B cell (primary cell): ENCODE data around the gene MYOF. TPM values are rescaled to one million over a fixed set of nuclear protein-coding genes. Genes with fewer than 3 reads are reported as not detected.

ENCODE experiments used
- ATAC-seq: fragments of 200-7000 bp; cut with Tn5 transposase; one replicate; pipeline ENCODE4 v1.10.0; 2021; ENCODE audit warnings: low read depth, mild to moderate bottlenecking, moderate number of reproducible peaks, moderate library complexity
- CTCF ChIA-PET: fragments of 350-600 bp; sonication (Branson Sonifier 250); formaldehyde crosslinking; loops from one replicate; lab custom pipeline; 2021; ENCODE audit warnings: antibody characterized with exemption, inconsistent platforms; lab: Charles Lee
- POLR2A ChIA-PET: fragments of 350-600 bp; sonication (Branson Sonifier 250); formaldehyde crosslinking; loops from one replicate; lab custom pipeline; 2021; ENCODE audit warnings: antibody characterized with exemption; lab: Charles Lee
- DNase-seq: peaks from one replicate; pipeline ENCODE4 v3.0.0; 2013
- H2AFZ ChIP-seq: 2 replicates; pipeline ENCODE4 v1.6.1; 2012; ENCODE audit warnings: mild to moderate bottlenecking, low read depth, low read length; ENCODE audit not compliant: insufficient read depth, poor library complexity, severe bottlenecking
- H3K27ac ChIP-seq, 2 donors: 1 replicate in 1 of 2; 2 replicates in 1 of 2; pipeline ENCODE4 v1.5.1; 2012 to 2013; ENCODE audit warnings: low read length in 2 of 2, mild to moderate bottlenecking in 2 of 2, moderate library complexity in 1 of 2
- H3K27me3 ChIP-seq, 4 experiments: fragments of 200-600 bp in 1 of 4; sonication (generic) in 1 of 4; replicated peaks in 1 of 4; 1 replicate in 2 of 4; 2 replicates in 2 of 4; pipeline versions ENCODE4 v1.6.1 to v1.7.0; 2013 to 2016; ENCODE audit warnings: low read length in 3 of 4, mild to moderate bottlenecking in 2 of 4, mixed read lengths in 1 of 4, moderate library complexity in 1 of 4; ENCODE audit not compliant: insufficient read depth in 4 of 4, control insufficient read depth in 3 of 4; ENCODE audit errors: control extremely low read depth in 1 of 4
- H3K36me3 ChIP-seq, 2 experiments: replicated peaks in 1 of 2; 1 replicate in 1 of 2; 2 replicates in 1 of 2; pipeline versions ENCODE4 v1.6.1 to v1.7.1; 2013; ENCODE audit warnings: low read length in 1 of 2; ENCODE audit not compliant: insufficient read depth in 2 of 2, control insufficient read depth in 1 of 2; ENCODE audit errors: control extremely low read depth in 1 of 2, extremely low read depth in 1 of 2
- H3K4me1 ChIP-seq, 2 donors: fragments of 200-600 bp in 1 of 2; sonication (generic) in 1 of 2; 1 replicate in 1 of 2; 2 replicates in 1 of 2; pipeline versions ENCODE4 v1.5.1 to v1.6.1; 2013 to 2017; ENCODE audit warnings: low read length in 2 of 2; ENCODE audit not compliant: control insufficient read depth in 2 of 2, insufficient read depth in 2 of 2
- H3K4me2 ChIP-seq: replicated peaks from 2 replicates; pipeline ENCODE3; 2012; ENCODE audit warnings: mild to moderate bottlenecking, low read depth, low read length; ENCODE audit not compliant: poor library complexity, severe bottlenecking
- H3K4me3 ChIP-seq, 5 experiments: fragments of 200-600 bp in 1 of 5; sonication (generic) in 1 of 5; 1 replicate in 3 of 5; 2 replicates in 2 of 5; pipeline versions ENCODE4 v1.5.1 to v1.7.0; 2011 to 2016; ENCODE audit warnings: low read length in 4 of 5, mild to moderate bottlenecking in 4 of 5, low read depth in 2 of 5, control low read depth in 1 of 5, moderate library complexity in 1 of 5; ENCODE audit not compliant: insufficient read depth in 1 of 5; ENCODE audit errors: control extremely low read depth in 1 of 5, extremely low read depth in 1 of 5
- H3K79me2 ChIP-seq: fragments of 200-600 bp; sonication (generic); one replicate; pipeline ENCODE4 v1.6.0; 2016; ENCODE audit warnings: low read length; ENCODE audit not compliant: control insufficient read depth, insufficient read depth
- H3K9ac ChIP-seq: fragments of 200-600 bp; sonication (generic); 2 replicates; pipeline ENCODE4 v1.6.1; 2017; ENCODE audit warnings: mild to moderate bottlenecking, low read length, moderate library complexity
- H3K9me3 ChIP-seq, 3 donors: one replicate each; pipeline versions ENCODE4 v1.6.1 to v1.7.1; 2013; ENCODE audit warnings: low read length in 2 of 3; ENCODE audit not compliant: control insufficient read depth in 2 of 3, insufficient read depth in 1 of 3; ENCODE audit errors: control extremely low read depth in 1 of 3
- H4K20me1 ChIP-seq: 2 replicates; pipeline ENCODE4 v1.6.0; 2012; ENCODE audit warnings: mild to moderate bottlenecking, low read length; ENCODE audit not compliant: insufficient read depth, control insufficient read depth, poor library complexity, severe bottlenecking
- H3K27ac Mint-ChIP-seq: one replicate; pipeline ENCODE4 v1.8.0; 2021; ENCODE audit warnings: mixed read lengths
- H3K27me3 Mint-ChIP-seq: one replicate; pipeline ENCODE4 v1.8.0; 2021; ENCODE audit warnings: mixed read lengths
- H3K4me1 Mint-ChIP-seq: one replicate; pipeline ENCODE4 v1.8.0; 2021; ENCODE audit warnings: mixed read lengths
- H3K4me3 Mint-ChIP-seq: one replicate; pipeline ENCODE4 v1.8.0; 2021; ENCODE audit warnings: mixed read lengths
- H3K9me3 Mint-ChIP-seq: one replicate; pipeline ENCODE4 v1.8.0; 2022; ENCODE audit warnings: mixed read lengths; ENCODE audit not compliant: insufficient read depth
- CTCF ChIP-seq: fragments of 200-600 bp; IDR thresholded peaks from one replicate; pipeline ENCODE4 v1.8.0; 2022; ENCODE audit warnings: antibody characterized with exemption, mild to moderate bottlenecking
- EZH2 ChIP-seq: IDR thresholded peaks from 2 replicates; pipeline ENCODE4 v1.6.1; 2012; ENCODE audit warnings: borderline replicate concordance, low read depth, mild to moderate bottlenecking, moderate library complexity, low read length; ENCODE audit not compliant: insufficient read depth, poor library complexity, severe bottlenecking
- WGBS: methylation state at CpG from one replicate; pipeline ENCODE4 v1.1.5; 2013; ENCODE audit warnings: missing lambda C conversion rate; ENCODE audit not compliant: insufficient coverage; 5-methylcytosine and 5-hydroxymethylcytosine counted together
- intact Hi-C: fragments of 100-400 bp; cut with micrococcal nuclease; formaldehyde crosslinking; loops from one replicate; pipeline ENCODE4 v1.10.0; 2022
- polyA plus RNA-seq: library from polyadenylated mRNA; depleted of rRNA; stranded (reverse); fragments of >200 nt; gene quantifications from 2 replicates; pipeline ENCODE4 v1.2.3, GENCODE V29; 2012
- total RNA-seq, 2 donors: library from RNA; stranded (reverse); fragments of 120-200 nt in 1 of 2; gene quantifications; 1 replicate in 1 of 2; 2 replicates in 1 of 2; pipeline versions ENCODE4 v1.2.3 to v1.2.4, GENCODE V29; 2013 to 2022

Gene MYOF
- total and polyA plus RNA-seq, 2 donors (not counting 1 experiment from before 2014, with no cell fraction given): 0.07 to 0.18 TPM

- Histone ChIP-seq H3K4me1 (peaks cover 17 to 20% of the 10 kb centered on the region in 2 donors), H3K4me2 (peak overlapping the region; percentile 57), H3K4me3 (no peak overlapping the region), H3K36me3 (no peaks in the 10 kb centered on the region), H4K20me1 (no peaks in the 10 kb centered on the region), H3K79me2 (no peaks in the 10 kb centered on the region), H3K9ac (no peak overlapping the region), H3K27ac (peak overlapping the region; percentile 56 to 69), H2AFZ (peak overlapping the region; percentile 73), H3K9me3 (no peaks in the 10 kb centered on the region), H3K27me3 (no peaks in the 10 kb centered on the region)
- Mint-ChIP-seq H3K4me3 (no peak overlapping the region), H3K4me1 (peaks cover 20% of the 10 kb centered on the region), H3K27ac (no peak overlapping the region), H3K9me3 (no peaks in the 10 kb centered on the region), H3K27me3 (no peaks in the 10 kb centered on the region)
- DNase-seq (no peak), ATAC-seq (no peak)
- ChIA-PET CTCF (interaction anchor here (0.6 to 1.5 kb wide), 2 partner anchors 37 to 52 kb away, joined by 3 to 5 read pairs; no protein-coding TSS in a partner anchor), POLR2A (no interaction called here)
- TF ChIP-seq CTCF: no peak
- no peak for TF ChIP-seq EZH2
- intact Hi-C loops: no loop called here
- 14% methylated on average over 3 of the region's 3 CpGs for WGBS
Observed at GRCh38 chr10:93413252-93413689, 68.9 kb downstream of the MYOF start.

- H3K4me3 Mint-ChIP-seq: no peak overlapping the region
- intact Hi-C loops: no loop called here
- TF ChIP-seq CTCF (no peak), EZH2 (no peak)
- H3K4me3 ChIP-seq: no peak overlapping the region
- peak overlapping the region; percentile 57 for H3K4me2 ChIP-seq
- peaks cover 20% of the 10 kb centered on the region for H3K4me1 Mint-ChIP-seq
- no peaks in the 10 kb centered on the region for H3K79me2 ChIP-seq
- no peaks in the 10 kb centered on the region for H4K20me1 ChIP-seq
- no peaks in the 10 kb centered on the region for H3K27me3 ChIP-seq
- no peak overlapping the region for H3K9ac ChIP-seq
- peak overlapping the region; percentile 69 for H3K27ac Mint-ChIP-seq
- no peaks in the 10 kb centered on the region for H3K9me3 ChIP-seq
- ChIA-PET CTCF (interaction anchor here (1.5 kb wide), 1 partner anchor 36 kb away, joined by 5 read pairs; no protein-coding TSS in a partner anchor), POLR2A (no interaction called here)
- no peaks in the 10 kb centered on the region for H3K9me3 Mint-ChIP-seq
- 4% methylated on average over 6 of the region's 7 CpGs for WGBS
- H3K27me3 Mint-ChIP-seq: no peaks in the 10 kb centered on the region
- H3K36me3 ChIP-seq: no peaks in the 10 kb centered on the region
- H3K4me1 ChIP-seq: peaks cover 17 to 20% of the 10 kb centered on the region in 2 donors
- DNase-seq: peak; percentile 45
- H3K27ac ChIP-seq: peak overlapping the region; percentile 56 to 69
- peak overlapping the region; percentile 73 for H2AFZ ChIP-seq
- peak; percentile 21 for ATAC-seq
Observed at GRCh38 chr10:93412801-93413200, 69.3 kb downstream of the MYOF start.
